HepG2 (cell line): ENCODE data around the gene PCED1B. TPM values are rescaled to one million over a fixed set of nuclear protein-coding genes. Genes with fewer than 3 reads are reported as not detected.

Experiments used
- ATAC-seq: fragments of 200-7000 bp; cut with Tn5 transposase; 3 replicates; pipeline ENCODE4 v1.9.1; 2020; ENCODE audit warnings: mild to moderate bottlenecking, moderate library complexity
- Bru-seq: library from RNA; stranded (reverse); fragments of 400-500 nt; gene quantifications from one replicate; lab custom pipeline; 2021; lab: Mats Ljungman, UMichigan
- BruChase-seq, 2 experiments: library from RNA; stranded (reverse); fragments of 400-500 nt; gene quantifications; one replicate each; lab custom pipeline; 2021; lab: Mats Ljungman, UMichigan
- BruUV-seq: library from RNA; stranded (reverse); fragments of 400-500 nt; replicated peaks from 2 replicates; lab custom pipeline; 2021; lab: Mats Ljungman, UMichigan
- CTCF ChIA-PET: fragments of 300-600 bp; formaldehyde crosslinking; extraction: SDS; loops from one replicate; lab custom pipeline; 2021; ENCODE audit warnings: low total read pairs, inconsistent platforms, low intra/inter-chr PET ratio; lab: Yijun Ruan, JAX
- POLR2A ChIA-PET: fragments of 350-600 bp; sonication (Branson Sonifier 250); formaldehyde crosslinking; loops from one replicate; lab custom pipeline; 2020; ENCODE audit warnings: antibody characterized with exemption, inconsistent platforms; lab: Yijun Ruan, JAX
- DNase-seq: peaks from one replicate; pipeline ENCODE4 v3.0.0-alpha.2; 2015; ENCODE audit warnings: low spot score
- FAIRE-seq: peaks from 3 replicates; lab custom pipeline; 2011; peaks lifted over from hg19 to GRCh38; lab: Jason Lieb, UNC
- H2AFZ ChIP-seq: one replicate; pipeline ENCODE4 v1.6.1; 2011; ENCODE audit warnings: low read length, inconsistent platforms
- H3K27ac ChIP-seq: fragments of 300-600 bp; 3 replicates; pipeline ENCODE4 v1.8.0; 2011; ENCODE audit warnings: mixed run types, mild to moderate bottlenecking, mixed read lengths, low read length, inconsistent platforms; ENCODE audit not compliant: insufficient read depth; ENCODE audit errors: extremely low read length
- H3K27me3 ChIP-seq, 2 experiments: fragments of 200-600 bp in 1 of 2; 2 replicates in 1 of 2; 3 replicates in 1 of 2; pipeline versions ENCODE4 v1.6.0 to v1.8.0; 2011; ENCODE audit warnings: low read length in 2 of 2, mild to moderate bottlenecking in 2 of 2, moderate library complexity in 2 of 2, inconsistent platforms in 1 of 2; ENCODE audit not compliant: insufficient read depth in 2 of 2, control insufficient read depth in 1 of 2
- H3K36me3 ChIP-seq, 2 experiments: fragments of 200-600 bp in 1 of 2; replicated peaks in 1 of 2; 2 replicates in 1 of 2; 3 replicates in 1 of 2; pipeline versions ENCODE4 v1.5.1 to v1.8.0; 2011; ENCODE audit warnings: low read length in 2 of 2, inconsistent platforms in 1 of 2; ENCODE audit not compliant: insufficient read depth in 2 of 2, control insufficient read depth in 1 of 2
- H3K4me1 ChIP-seq: 2 replicates; pipeline ENCODE4 v1.5.1; 2012; ENCODE audit warnings: low read length, inconsistent platforms; ENCODE audit not compliant: insufficient read depth
- H3K4me2 ChIP-seq: 2 replicates; pipeline ENCODE4 v1.6.0; 2011; ENCODE audit warnings: low read depth, low read length, inconsistent platforms
- H3K4me3 ChIP-seq, 3 experiments: fragments of 200-600 bp in 1 of 3; sonication (generic), shearing (Covaris generic) in 1 of 3; replicated peaks in 1 of 3; 2 replicates each; pipeline ENCODE4 v1.5.1; 2011 to 2016; ENCODE audit warnings: low read length in 3 of 3, inconsistent platforms in 2 of 3, low read depth in 2 of 3, mild to moderate bottlenecking in 2 of 3, control low read depth in 1 of 3, mixed read lengths in 1 of 3; ENCODE audit not compliant: insufficient read depth in 1 of 3
- H3K79me2 ChIP-seq: one replicate; pipeline ENCODE4 v1.6.1; 2011; ENCODE audit warnings: low read length, inconsistent platforms; ENCODE audit not compliant: insufficient read depth
- H3K9ac ChIP-seq: 2 replicates; pipeline ENCODE4 v1.6.0; 2011; ENCODE audit warnings: mild to moderate bottlenecking, low read depth, low read length, inconsistent platforms; ENCODE audit not compliant: insufficient read depth
- H3K9me3 ChIP-seq: 2 replicates; pipeline ENCODE4 v1.5.1; 2012; ENCODE audit warnings: mild to moderate bottlenecking, low read length
- H4K20me1 ChIP-seq: 2 replicates; pipeline ENCODE4 v1.6.0; 2011; ENCODE audit warnings: inconsistent platforms, mild to moderate bottlenecking, low read length, moderate library complexity; ENCODE audit not compliant: insufficient read depth
- CTCF ChIP-seq: sonication (generic); formaldehyde crosslinking; IDR thresholded peaks from 2 replicates; pipeline ENCODE4 v1.5.0; 2020; ENCODE audit warnings: mild to moderate bottlenecking, missing genetic modification reagents, moderate library complexity
- EZH2 ChIP-seq: conservative IDR thresholded peaks from 2 replicates; pipeline ENCODE4 v1.6.1; 2012; ENCODE audit warnings: mild to moderate bottlenecking, low read depth, low read length, moderate library complexity
- RAD21 ChIP-seq: fragments of 450-650 bp; formaldehyde crosslinking; IDR thresholded peaks from 2 replicates; pipeline ENCODE4 v1.5.0; 2020; ENCODE audit warnings: mild to moderate bottlenecking
- STAG1 ChIP-seq: sonication (generic); formaldehyde crosslinking; IDR thresholded peaks from 2 replicates; pipeline ENCODE4 v1.4.0; 2020; ENCODE audit warnings: missing genetic modification reagents
- ZNF317 ChIP-seq: sonication (generic); formaldehyde crosslinking; IDR thresholded peaks from 2 replicates; pipeline ENCODE4 v1.5.0; 2020; ENCODE audit warnings: mild to moderate bottlenecking, missing genetic modification reagents
- WGBS: methylation state at CpG from one replicate; pipeline ENCODE4 v1.1.6; 2017; ENCODE audit warnings: low lambda C conversion rate; 5-methylcytosine and 5-hydroxymethylcytosine counted together
- in situ Hi-C: cut with HindIII; loops from 2 replicates; pipeline ENCODE4 v1.10.0; 2017; ENCODE audit warnings: low pct_unique_long_range_greater_than_20kb; ENCODE audit not compliant: extremely low pct_ligation_motif_present
- intact Hi-C: fragments of 100-400 bp; cut with micrococcal nuclease; formaldehyde crosslinking; loops from one replicate; pipeline ENCODE4 v1.10.0; 2022; ENCODE audit not compliant: unreplicated experiment
- long read RNA-seq, 2 experiments: library from RNA in 1 of 2; library from polyadenylated mRNA in 1 of 2; stranded (forward) in 1 of 2; unstranded in 1 of 2; transcript quantifications; one replicate each; pipeline ENCODE4 v2.0.0, GENCODE V29; 2019 to 2022
- polyA minus RNA-seq, 3 experiments: library from RNA; depleted of rRNA, polyadenylated mRNA; stranded (reverse); fragments of >200 nt; gene quantifications; 2 replicates each; pipeline ENCODE4 v1.2.3, GENCODE V29; 2011; ENCODE audit warnings: low replicate concordance in 1 of 3
- polyA plus RNA-seq, 8 experiments: library from polyadenylated mRNA; depleted of rRNA in 3 of 8; stranded (reverse) in 7 of 8; unstranded in 1 of 8; fragments of >200 nt; fragmentation: Illumina TruSeq in 4 of 8; extraction: Trizol in 4 of 8; gene quantifications; 2 replicates each; pipeline versions ENCODE4 v1.2.1 to v1.2.3, GENCODE V29; 2011 to 2016; ENCODE audit warnings: low read depth in 4 of 8, missing spikeins in 1 of 8, mixed read lengths in 1 of 8; ENCODE audit not compliant: insufficient read depth in 1 of 8
- total RNA-seq, 5 experiments: library from RNA; depleted of rRNA; stranded (reverse); fragments of >200 nt; fragmentation: Illumina TruSeq; extraction: Trizol; gene quantifications; 2 replicates each; pipeline ENCODE4 v1.2.3, GENCODE V29; 2016; ENCODE audit warnings: low read depth in 1 of 5

PCED1B gene
- total RNA-seq (2016; rRNA removed; fragmentation: Illumina TruSeq; extraction: Trizol), result 0.10 and 0.11 TPM in 2 replicates
- not detected in 2 replicates for total RNA-seq (2016; cell fraction: cytosol; rRNA removed; fragmentation: Illumina TruSeq; extraction: Trizol; ENCODE audit: low read depth)
- total RNA-seq (2016; cell fraction: insoluble cytoplasmic fraction; rRNA removed; fragmentation: Illumina TruSeq; extraction: Trizol), result 0.17 and 0.18 TPM in 2 replicates
- total RNA-seq (2016; cell fraction: membrane; rRNA removed; fragmentation: Illumina TruSeq; extraction: Trizol), result 0.10 TPM in 1 of 2 replicates, not detected in the other
- not detected in 2 replicates for total RNA-seq (2016; cell fraction: nucleus; rRNA removed; fragmentation: Illumina TruSeq; extraction: Trizol)
- 0.33 and 0.37 TPM in 2 replicates for polyA plus RNA-seq (2011; rRNA removed)
- polyA plus RNA-seq (2011; cell fraction: cytosol; rRNA removed), result 0.20 and 0.28 TPM in 2 replicates
- polyA plus RNA-seq (2011; cell fraction: nucleus; rRNA removed), result 0.34 and 0.40 TPM in 2 replicates
- 0.25 and 0.32 TPM in 2 replicates for polyA plus RNA-seq (2012)
- polyA plus RNA-seq (2016; cell fraction: cytosol; fragmentation: Illumina TruSeq; extraction: Trizol; ENCODE audit: low read depth), result not detected in 2 replicates
- polyA plus RNA-seq (2016; cell fraction: insoluble cytoplasmic fraction; fragmentation: Illumina TruSeq; extraction: Trizol; ENCODE audit: low read depth), result 0.24 and 0.64 TPM in 2 replicates
- 0.24 TPM in 1 of 2 replicates, not detected in the other for polyA plus RNA-seq (2016; cell fraction: membrane; fragmentation: Illumina TruSeq; extraction: Trizol; ENCODE audit: low read depth)
- 0.41 and 0.80 TPM in 2 replicates for polyA plus RNA-seq (2016; cell fraction: nucleus; fragmentation: Illumina TruSeq; extraction: Trizol; ENCODE audit: insufficient read depth, low read depth)
- 0.20 and 0.70 TPM in 2 replicates for polyA minus RNA-seq (2011; rRNA and poly(A)+ RNA removed; ENCODE audit: low replicate concordance)
- not detected in 2 replicates for polyA minus RNA-seq (2011; cell fraction: cytosol; rRNA and poly(A)+ RNA removed)
- not detected in 2 replicates for polyA minus RNA-seq (2011; cell fraction: nucleus; rRNA and poly(A)+ RNA removed)
- percentile 15 among the genes with signal in this experiment for Bru-seq, nascent RNA
- percentile 14 among the genes with signal in this experiment for BruChase-seq, experiment 1, labeled RNA remaining after a 6-hour chase
- percentile 12 among the genes with signal in this experiment for BruChase-seq, experiment 2, labeled RNA remaining after a 2-hour chase
- long read RNA-seq, experiment 1, result 0 reads
- long read RNA-seq, experiment 2, result 0 reads

- no peaks in the 10 kb centered on the region for H4K20me1 ChIP-seq
- FAIRE-seq (no peak), ATAC-seq (peak; percentile 94), DNase-seq (peak; percentile 8)
- ChIA-PET POLR2A (no interaction called here), CTCF (no interaction called here)
- H3K27ac ChIP-seq, result no peak within 1 kb of the TSS
- no peak within 1 kb of the TSS for H3K9ac ChIP-seq
- TF ChIP-seq CTCF (CRISPR knock-in tag) (peak; percentile 62), ZNF317 (no peak), RAD21 (CRISPR knock-in tag) (peak; percentile 69), EZH2 (peak; percentile 26; the same call in 1 of the 2 replicates), STAG1 (CRISPR knock-in tag) (peak; percentile 70)
- in situ Hi-C loops, result no loop called here
- H3K79me2 ChIP-seq, result no peaks in the 10 kb centered on the region
- peak within 1 kb of the TSS; percentile 66 for H3K4me2 ChIP-seq
- whole genome bisulfite sequencing, result 3% methylated on average over 7 of the region's 58 CpGs
- H2AFZ ChIP-seq, result no peak within 1 kb of the TSS
- no peaks in the 10 kb centered on the region for H3K9me3 ChIP-seq
- intact Hi-C loops, result no loop called here
- H3K4me1 ChIP-seq, result peaks cover 9% of the 10 kb centered on the region
- H3K27me3 ChIP-seq, result peaks cover 4 to 29% of the 10 kb centered on the region in 2 experiments
- H3K36me3 ChIP-seq, result no peaks in the 10 kb centered on the region
- no TSS peak for BruUV-seq
- peak within 1 kb of the TSS; percentile 22 to 56 (median 29); a peak in 4 of 6 replicates for H3K4me3 ChIP-seq
These were observed at the start of gene PCED1B, which contains the start of gene AMIGO2 for GRCh38 chr12:47079468-47079980. Gene PCED1B (plus strand): TSS chr12:47079621. CDS start chr12:47235064, 155,443 bp downstream. Gene AMIGO2 (minus strand): TSS chr12:47079959. CDS start chr12:47079002, 957 bp downstream.
